ENCODE measurements around the gene TCF7L2. TPM values are rescaled to one million over a fixed set of nuclear protein-coding genes. Genes with fewer than 3 reads are reported as not detected.

TCF7L2 gene
- total RNA-seq, 3 donors from 2014 or later: 33.1 to 44.2 (median 34.1) TPM

- no peaks in the 10 kb centered on the region for H3K36me3 ChIP-seq
- peak overlapping the region; percentile 6 to 63 for H3K27ac ChIP-seq
- no peak for DNase-seq (ENCODE audit: low spot score in 2 of 2)
- TF ChIP-seq POLR2AphosphoS5 (IDR thresholded peaks at IDR 0.05) (no peak), CTCF (IDR thresholded peaks at IDR 0.05) (no peak), POLR2A (IDR thresholded peaks at IDR 0.05) (no peak)
- H3K4me3 ChIP-seq: no peak overlapping the region
- H3K4me1 ChIP-seq: no peaks in the 10 kb centered on the region
- no peaks in the 10 kb centered on the region for H3K9me3 ChIP-seq
- no peaks in the 10 kb centered on the region for H3K27me3 ChIP-seq
- intact Hi-C loops (cut with DNase I; ENCODE audit: low total_unique reads): no loop called here
Observed at GRCh38 chr10:113093188-113094113, 143.4 kb downstream of the TCF7L2 start.

- no peak for TF ChIP-seq CTCF (IDR thresholded peaks at IDR 0.05)
- TF ChIP-seq POLR2A (IDR thresholded peaks at IDR 0.05): no peak
- no peak overlapping the region for H3K4me3 ChIP-seq
- DNase-seq (ENCODE audit: low spot score in 2 of 2): no peak
- no peaks in the 10 kb centered on the region for H3K27me3 ChIP-seq
- peak overlapping the region in 1 of 2 donors; percentile 13 for H3K27ac ChIP-seq
- intact Hi-C loops (cut with DNase I; ENCODE audit: low total_unique reads): no loop called here
- H3K9me3 ChIP-seq: no peaks in the 10 kb centered on the region
- no peaks in the 10 kb centered on the region for H3K4me1 ChIP-seq
- no peaks in the 10 kb centered on the region for H3K36me3 ChIP-seq
Observed at GRCh38 chr10:113094114-113094486, 144.1 kb downstream of the TCF7L2 start.

- Histone ChIP-seq H3K9me3 (no peaks in the 10 kb centered on the region), H3K4me3 (no peak overlapping the region), H3K27me3 (no peaks in the 10 kb centered on the region), H3K36me3 (no peaks in the 10 kb centered on the region), H3K27ac (peak overlapping the region; percentile 1 to 64), H3K4me1 (peaks cover 0 to 8% of the 10 kb centered on the region in 2 donors)
- TF ChIP-seq POLR2AphosphoS5 (IDR thresholded peaks at IDR 0.05) (no peak), POLR2A (IDR thresholded peaks at IDR 0.05) (no peak), CTCF (IDR thresholded peaks at IDR 0.05) (no peak)
- no peak for DNase-seq (ENCODE audit: low spot score in 2 of 2)
- intact Hi-C loops (cut with DNase I; ENCODE audit: low total_unique reads): no loop called here
Observed at GRCh38 chr10:113095419-113096127, 145.5 kb downstream of the TCF7L2 start.

- Histone ChIP-seq H3K4me3 (no peak overlapping the region), H3K36me3 (no peaks in the 10 kb centered on the region), H3K27ac (peak overlapping the region; percentile 69 to 81), H3K9me3 (no peaks in the 10 kb centered on the region), H3K4me1 (peaks cover 0 to 8% of the 10 kb centered on the region in 2 donors), H3K27me3 (no peaks in the 10 kb centered on the region)
- DNase-seq (ENCODE audit: low spot score in 2 of 2): no peak
- TF ChIP-seq POLR2A (IDR thresholded peaks at IDR 0.05) (no peak), POLR2AphosphoS5 (IDR thresholded peaks at IDR 0.05) (no peak), CTCF (IDR thresholded peaks at IDR 0.05) (no peak)
- intact Hi-C loops (cut with DNase I; ENCODE audit: low total_unique reads): no loop called here
Observed at GRCh38 chr10:113096128-113096996, 146.3 kb downstream of the TCF7L2 start.
